ENCODE measurements around the gene PRSS2. TPM values are rescaled to one million over a fixed set of nuclear protein-coding genes. Genes with fewer than 3 reads are reported as not detected.
"Not testable (repeated sequence)": the region's sequence is repeated elsewhere in the genome, so short reads cannot be mapped to it uniquely, and the experiment has no call there.

Gene PRSS2
- total RNA-seq, 2 experiments from 2014 or later = not detected

DNA sequence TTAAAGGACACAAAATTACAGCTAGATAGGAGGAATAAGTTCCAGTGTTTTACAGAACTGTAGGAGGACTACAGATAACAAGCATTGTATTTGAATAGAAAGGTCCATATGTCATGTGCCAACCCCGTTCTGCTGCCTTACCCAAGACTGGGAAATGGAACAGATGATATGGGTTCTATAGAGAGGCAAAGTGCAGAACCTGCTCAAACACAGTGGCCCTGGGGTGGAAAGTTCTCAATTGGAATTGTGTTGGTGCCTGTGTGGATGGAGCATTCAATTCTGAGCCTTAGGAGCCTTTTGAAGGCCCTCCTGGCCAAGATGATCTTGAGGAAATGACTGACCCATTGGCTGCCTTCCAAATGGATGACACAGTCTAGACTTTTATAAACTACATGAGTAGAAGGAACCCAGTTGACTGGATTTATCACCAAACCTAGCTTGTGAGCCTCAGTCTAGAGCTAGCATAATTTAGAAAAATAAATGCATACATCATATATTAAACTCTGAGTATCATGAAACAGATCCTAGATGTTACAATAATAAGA lies 25.6 kb upstream of the PRSS2 start:
- H3K36me3 ChIP-seq (ENCODE audit: insufficient read depth, low read length) = no peaks in the 10 kb centered on the region
- no peaks in the 10 kb centered on the region for H3K4me1 ChIP-seq (ENCODE audit: insufficient read depth, low read length)
- H3K27me3 Mint-ChIP-seq = no peaks in the 10 kb centered on the region
- H3K9me3 ChIP-seq (ENCODE audit: control insufficient read depth in 1 of 2, insufficient read depth in 1 of 2, low read length in 2 of 2) = no peaks in the 10 kb centered on the region
- TF ChIP-seq, protein P1, sequence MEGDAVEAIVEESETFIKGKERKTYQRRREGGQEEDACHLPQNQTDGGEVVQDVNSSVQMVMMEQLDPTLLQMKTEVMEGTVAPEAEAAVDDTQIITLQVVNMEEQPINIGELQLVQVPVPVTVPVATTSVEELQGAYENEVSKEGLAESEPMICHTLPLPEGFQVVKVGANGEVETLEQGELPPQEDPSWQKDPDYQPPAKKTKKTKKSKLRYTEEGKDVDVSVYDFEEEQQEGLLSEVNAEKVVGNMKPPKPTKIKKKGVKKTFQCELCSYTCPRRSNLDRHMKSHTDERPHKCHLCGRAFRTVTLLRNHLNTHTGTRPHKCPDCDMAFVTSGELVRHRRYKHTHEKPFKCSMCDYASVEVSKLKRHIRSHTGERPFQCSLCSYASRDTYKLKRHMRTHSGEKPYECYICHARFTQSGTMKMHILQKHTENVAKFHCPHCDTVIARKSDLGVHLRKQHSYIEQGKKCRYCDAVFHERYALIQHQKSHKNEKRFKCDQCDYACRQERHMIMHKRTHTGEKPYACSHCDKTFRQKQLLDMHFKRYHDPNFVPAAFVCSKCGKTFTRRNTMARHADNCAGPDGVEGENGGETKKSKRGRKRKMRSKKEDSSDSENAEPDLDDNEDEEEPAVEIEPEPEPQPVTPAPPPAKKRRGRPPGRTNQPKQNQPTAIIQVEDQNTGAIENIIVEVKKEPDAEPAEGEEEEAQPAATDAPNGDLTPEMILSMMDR (IDR thresholded peaks at IDR 0.05) = no peak
- ChIA-PET CTCF (no interaction called here), POLR2A (no interaction called here)
- no peaks in the 10 kb centered on the region for H3K27me3 ChIP-seq (ENCODE audit: control insufficient read depth in 1 of 2, insufficient read depth in 2 of 2, low read length in 2 of 2)
- DNase-seq (no peak), ATAC-seq (ENCODE audit: poor library complexity) (no peak)
- intact Hi-C loops (cut with DNase I, micrococcal nuclease) = no loop called here
- H3K4me3 ChIP-seq (ENCODE audit: low read length) = no peak overlapping the region
- peaks cover under 1% of the 10 kb centered on the region for H3K4me1 Mint-ChIP-seq (ENCODE audit: low read depth)
- H3K36me3 Mint-ChIP-seq (ENCODE audit: low read depth) = no peaks in the 10 kb centered on the region
- H3K27ac Mint-ChIP-seq = no peak overlapping the region
- H3K9me3 Mint-ChIP-seq = no peaks in the 10 kb centered on the region
- H3K27ac ChIP-seq (ENCODE audit: low read depth in 1 of 2, low read length in 2 of 2) = no peak overlapping the region
- no peak overlapping the region for H3K4me3 Mint-ChIP-seq

DNA sequence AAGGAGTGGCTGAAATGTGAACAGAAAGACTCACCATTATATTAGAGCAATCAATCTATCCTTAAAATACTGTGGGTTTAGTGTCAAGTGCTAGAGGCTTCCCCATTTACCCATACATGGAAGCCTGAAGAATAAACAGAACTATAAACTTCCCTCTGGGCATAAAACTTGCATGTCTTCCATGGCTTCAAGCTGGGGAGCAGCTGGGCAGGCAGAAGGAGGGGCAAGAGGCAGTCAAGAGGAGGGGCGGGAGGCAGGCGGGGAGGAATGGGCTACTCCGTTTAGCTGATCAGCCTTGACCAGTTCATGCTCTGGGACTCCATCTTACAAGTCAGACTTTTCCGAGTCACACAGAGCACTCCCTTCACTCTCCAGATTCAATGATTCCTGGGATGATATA lies 25.0 kb upstream of the PRSS2 start:
- intact Hi-C loops (cut with DNase I, micrococcal nuclease) = no loop called here
- CTCF ChIA-PET = no interaction called here
- H3K9me3 Mint-ChIP-seq = no peaks in the 10 kb centered on the region
- no peaks in the 10 kb centered on the region for H3K4me1 ChIP-seq (ENCODE audit: insufficient read depth, low read length)
- no peaks in the 10 kb centered on the region for H3K27me3 Mint-ChIP-seq
- H3K27me3 ChIP-seq (ENCODE audit: control insufficient read depth in 1 of 2, insufficient read depth in 2 of 2, low read length in 2 of 2) = no peaks in the 10 kb centered on the region
- DNase-seq = no peak
- H3K36me3 Mint-ChIP-seq (ENCODE audit: low read depth) = no peaks in the 10 kb centered on the region
- no peak overlapping the region for H3K4me3 ChIP-seq (ENCODE audit: low read length)
- no peak for ATAC-seq (ENCODE audit: poor library complexity)
- POLR2A ChIA-PET = no interaction called here
- no peak overlapping the region for H3K4me3 Mint-ChIP-seq
- TF ChIP-seq, protein P1 (IDR thresholded peaks at IDR 0.05) = no peak
- H3K27ac Mint-ChIP-seq = no peak overlapping the region
- H3K4me1 Mint-ChIP-seq (ENCODE audit: low read depth) = no peaks in the 10 kb centered on the region
- no peaks in the 10 kb centered on the region for H3K36me3 ChIP-seq (ENCODE audit: insufficient read depth, low read length)
- no peaks in the 10 kb centered on the region for H3K9me3 ChIP-seq (ENCODE audit: control insufficient read depth in 1 of 2, insufficient read depth in 1 of 2, low read length in 2 of 2)
- no peak overlapping the region for H3K27ac ChIP-seq (ENCODE audit: low read depth in 1 of 2, low read length in 2 of 2)

DNA sequence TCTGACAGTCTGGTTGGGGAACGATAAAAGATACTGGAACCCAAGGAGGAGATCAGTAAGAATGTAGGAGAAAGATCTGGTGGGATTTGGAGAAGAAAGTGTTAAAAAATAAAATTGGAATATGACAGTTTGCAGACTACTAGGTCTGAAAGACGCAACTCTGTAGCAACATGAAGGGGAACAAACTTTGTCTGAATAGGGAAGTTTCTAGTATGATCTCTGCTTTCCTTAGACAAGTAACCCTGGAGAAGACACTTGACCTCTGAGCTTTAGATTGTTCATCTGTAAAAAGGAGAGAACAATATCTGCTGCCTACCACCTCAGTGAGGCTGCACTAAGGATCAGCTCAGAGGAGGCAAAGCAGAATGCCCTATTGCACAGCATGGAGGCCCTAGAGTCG lies 24.5 kb upstream of the PRSS2 start:
- Mint-ChIP-seq H3K27me3 (no peaks in the 10 kb centered on the region), H3K4me1 (ENCODE audit: low read depth) (no peaks in the 10 kb centered on the region), H3K27ac (no peak overlapping the region), H3K36me3 (ENCODE audit: low read depth) (no peaks in the 10 kb centered on the region), H3K4me3 (no peak overlapping the region), H3K9me3 (no peaks in the 10 kb centered on the region)
- POLR2A ChIA-PET = no interaction called here
- Histone ChIP-seq H3K36me3 (ENCODE audit: insufficient read depth, low read length) (no peaks in the 10 kb centered on the region), H3K4me3 (ENCODE audit: low read length) (no peak overlapping the region), H3K27me3 (ENCODE audit: control insufficient read depth in 1 of 2, insufficient read depth in 2 of 2, low read length in 2 of 2) (no peaks in the 10 kb centered on the region), H3K27ac (ENCODE audit: low read depth in 1 of 2, low read length in 2 of 2) (no peak overlapping the region), H3K9me3 (ENCODE audit: control insufficient read depth in 1 of 2, insufficient read depth in 1 of 2, low read length in 2 of 2) (no peaks in the 10 kb centered on the region), H3K4me1 (ENCODE audit: insufficient read depth, low read length) (no peaks in the 10 kb centered on the region)
- CTCF ChIA-PET = no interaction called here
- no peak for ATAC-seq (ENCODE audit: poor library complexity)
- TF ChIP-seq, protein P1 (IDR thresholded peaks at IDR 0.05) = no peak
- no peak for DNase-seq
- intact Hi-C loops (cut with DNase I, micrococcal nuclease) = no loop called here

DNA sequence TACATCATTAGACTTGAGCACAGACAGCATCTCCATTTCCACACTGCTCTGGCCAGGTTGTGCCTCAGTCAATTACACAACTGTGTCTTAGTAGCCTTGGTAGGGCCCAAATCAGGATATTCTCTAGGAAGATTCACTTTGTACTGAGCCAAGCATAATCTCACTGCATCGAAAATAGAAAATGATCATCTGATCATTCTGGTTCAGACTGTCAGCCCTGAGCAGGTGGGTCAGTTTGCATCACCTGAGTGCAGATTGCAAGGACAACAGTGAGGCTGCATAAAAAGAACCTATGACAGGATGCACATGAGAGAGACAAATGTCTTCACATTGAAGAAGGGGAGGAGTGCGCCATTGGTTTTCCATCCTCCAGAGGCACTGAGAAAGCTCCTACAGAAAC lies 22.4 kb upstream of the PRSS2 start:
- POLR2A ChIA-PET = interaction anchor here (0.6 kb wide), 1 partner anchor 31 kb away, joined by 3 read pairs; no protein-coding TSS in a partner anchor
- H3K4me1 Mint-ChIP-seq (ENCODE audit: low read depth); H3K9me3 ChIP-seq (ENCODE audit: control insufficient read depth in 1 of 2, insufficient read depth in 1 of 2, low read length in 2 of 2); DNase-seq; CTCF ChIA-PET; H3K4me1 ChIP-seq (ENCODE audit: insufficient read depth, low read length); ATAC-seq (ENCODE audit: poor library complexity); H3K27me3 Mint-ChIP-seq; H3K27ac ChIP-seq (ENCODE audit: low read depth in 1 of 2, low read length in 2 of 2); H3K27me3 ChIP-seq (ENCODE audit: control insufficient read depth in 1 of 2, insufficient read depth in 2 of 2, low read length in 2 of 2); H3K9me3 Mint-ChIP-seq; intact Hi-C loops (cut with DNase I, micrococcal nuclease); H3K4me3 Mint-ChIP-seq; H3K27ac Mint-ChIP-seq; H3K4me3 ChIP-seq (ENCODE audit: low read length); H3K36me3 ChIP-seq (ENCODE audit: insufficient read depth, low read length); H3K36me3 Mint-ChIP-seq (ENCODE audit: low read depth): not testable (repeated sequence)
